Endometrial microvascular endothelial cells (primary cell): Measurements from ENCODE around the gene GPR156. TPM values are rescaled to one million over a fixed set of nuclear protein-coding genes. Genes with fewer than 3 reads are reported as not detected.
"Not testable (repeated sequence)": the region's sequence is repeated elsewhere in the genome, so short reads cannot be mapped to it uniquely, and the experiment has no call there.

Experiments used
- in situ Hi-C: cut with HindIII; loops from 2 replicates; pipeline ENCODE4 v1.10.0; 2017; ENCODE audit warnings: low sequenced_read_pairs, low pct_unique_long_range_greater_than_20kb; ENCODE audit errors: inconsistent ontology term
- total RNA-seq: library from RNA; depleted of rRNA; stranded (reverse); fragments of >200 nt; gene quantifications from one replicate; pipeline ENCODE4 v1.2.3, GENCODE V29; 2015; ENCODE audit errors: inconsistent ontology term

The GPR156 gene
- total RNA-seq, 1 donor from 2014 or later, result not detected

- in situ Hi-C loops, result no loop called here
Measured at GRCh38 chr3:120171134-120171873, 113.7 kb downstream of the GPR156 start.

DNA sequence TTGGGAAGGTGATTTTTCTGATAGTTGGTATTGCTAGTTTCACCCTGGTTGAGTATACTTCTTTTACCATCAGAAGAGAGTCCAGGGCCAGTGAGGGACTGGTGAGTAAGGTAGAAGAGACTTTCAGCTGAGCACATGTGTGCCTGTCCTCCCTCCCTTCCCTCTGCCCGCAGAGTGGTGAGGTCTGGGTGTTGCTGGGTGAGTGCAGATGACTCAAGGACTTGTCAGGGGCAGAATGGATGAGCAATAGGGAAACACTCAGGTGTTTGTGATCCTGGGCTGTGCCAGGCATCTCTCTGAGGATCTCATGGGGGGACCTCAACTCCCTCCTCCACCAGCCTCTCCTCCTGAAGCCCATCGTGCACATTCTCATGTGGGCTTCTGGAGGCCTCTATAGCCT, 114.8 kb downstream of the GPR156 start:
- in situ Hi-C loops, result no loop called here

- in situ Hi-C loops, result no loop called here
Measured at GRCh38 chr3:120169407-120169806, 115.6 kb downstream of the GPR156 start.

GRCh38 chr3:120168611-120169010, 116.4 kb downstream of the GPR156 start:
- in situ Hi-C loops, result no loop called here

GRCh38 chr3:120168038-120168437, 117.0 kb downstream of the GPR156 start:
- in situ Hi-C loops, result no loop called here

GRCh38 chr3:120167488-120167887, 117.5 kb downstream of the GPR156 start:
- in situ Hi-C loops, result no loop called here

DNA sequence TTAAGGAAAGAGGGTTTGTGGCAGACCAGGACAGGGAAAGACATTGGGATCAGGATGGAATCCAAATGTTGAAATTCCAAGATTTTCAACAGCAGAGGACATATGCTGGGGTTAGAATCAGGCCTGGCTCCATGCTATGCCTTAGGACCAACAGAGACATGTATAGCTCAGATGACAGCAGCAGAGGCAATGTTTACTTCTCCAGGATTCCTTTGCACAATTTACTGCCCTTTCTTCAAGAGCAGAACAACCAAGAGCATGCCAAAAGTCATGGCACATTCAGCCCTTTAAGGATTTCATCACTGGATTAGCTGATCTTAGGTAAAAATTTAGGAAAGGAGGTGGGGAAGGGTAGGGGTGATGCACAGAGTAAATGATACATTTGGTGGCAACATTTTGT, 121.2 kb downstream of the GPR156 start:
- in situ Hi-C loops, result no loop called here

GRCh38 chr3:120163026-120163425, 122.0 kb downstream of the GPR156 start:
- in situ Hi-C loops, result no loop called here

- in situ Hi-C loops, result no loop called here
Measured at GRCh38 chr3:120162400-120162799, 122.6 kb downstream of the GPR156 start.

DNA sequence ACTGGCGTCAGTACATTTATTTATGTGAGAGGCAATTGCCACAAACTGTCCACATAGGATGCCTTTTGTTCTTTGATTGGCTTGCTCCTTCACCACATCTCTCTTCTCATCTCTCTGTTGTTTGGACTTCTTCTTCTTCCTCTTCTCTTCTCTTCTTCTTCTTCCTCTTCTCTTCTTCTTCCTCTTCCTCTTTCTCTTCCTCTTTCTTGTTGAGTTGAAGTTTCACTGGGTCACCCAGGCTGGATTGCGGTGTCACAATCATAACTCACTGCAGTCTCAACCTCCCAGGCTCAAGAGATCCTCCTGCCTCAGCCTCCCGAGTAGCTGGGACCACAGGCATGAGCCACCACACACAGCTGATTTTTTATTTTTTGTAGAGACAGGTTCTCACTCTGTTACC, 123.1 kb downstream of the GPR156 start:
- in situ Hi-C loops, result no loop called here

DNA sequence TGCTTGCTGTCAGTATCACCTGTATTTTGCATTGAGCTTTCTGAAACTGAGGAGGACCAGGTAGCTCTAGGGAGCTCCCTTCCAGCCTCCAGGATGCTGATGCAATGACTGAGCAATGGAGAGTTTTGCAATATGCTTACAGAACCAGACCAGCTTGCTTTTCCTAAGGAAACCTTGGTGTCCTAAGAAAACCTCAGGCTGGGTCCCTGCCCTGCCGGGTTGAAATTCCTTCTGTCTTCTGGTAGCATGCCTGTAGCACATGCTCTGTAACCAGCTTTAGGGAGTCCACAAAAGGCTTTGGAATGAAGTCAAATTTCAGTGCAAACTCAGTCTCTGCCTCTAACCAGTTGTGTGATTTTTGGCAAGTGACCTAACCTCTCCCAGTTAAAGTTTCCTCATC, 125.0 kb downstream of the GPR156 start:
- in situ Hi-C loops, result no loop called here

GRCh38 chr3:120157681-120158080, 127.3 kb downstream of the GPR156 start:
- in situ Hi-C loops, result no loop called here

DNA sequence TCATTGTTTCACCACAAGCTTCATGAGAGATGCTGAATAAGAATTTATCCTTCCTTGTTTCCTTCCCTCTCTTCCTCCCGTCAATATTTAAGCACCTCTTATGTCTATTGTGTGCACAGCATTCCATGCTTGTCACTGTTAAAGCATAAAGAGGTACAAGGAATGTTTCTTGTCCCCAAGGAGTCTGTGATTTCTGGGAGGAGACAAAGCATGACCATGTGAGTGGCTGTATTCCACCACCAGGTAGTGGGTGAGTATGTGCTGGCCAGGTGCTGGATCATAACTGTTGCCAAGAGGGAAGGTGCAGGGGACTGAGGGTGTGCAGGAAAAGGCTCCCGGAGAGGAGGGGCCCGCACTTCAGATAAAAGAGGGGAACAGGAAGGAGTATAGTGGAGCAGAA, 127.9 kb downstream of the GPR156 start:
- in situ Hi-C loops, result no loop called here

DNA sequence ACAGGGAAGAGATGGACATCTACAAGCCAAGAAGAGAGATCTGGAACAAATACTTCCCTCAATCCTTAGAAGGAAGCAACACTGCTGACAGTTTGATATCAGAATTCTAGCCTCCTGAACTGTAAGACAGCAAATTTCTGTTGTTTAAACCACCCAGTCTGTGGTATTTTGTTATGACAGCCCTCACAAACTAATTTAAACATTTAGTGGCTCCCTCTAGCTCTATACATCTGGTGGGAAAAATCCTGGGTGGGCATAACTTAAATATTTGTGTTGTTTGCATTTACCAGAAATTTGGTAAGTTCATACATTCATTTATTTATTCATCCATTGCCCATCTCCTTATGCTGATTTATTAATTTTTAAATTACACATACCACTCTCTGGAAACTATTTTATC, 128.3 kb downstream of the GPR156 start:
- in situ Hi-C loops, result no loop called here

DNA sequence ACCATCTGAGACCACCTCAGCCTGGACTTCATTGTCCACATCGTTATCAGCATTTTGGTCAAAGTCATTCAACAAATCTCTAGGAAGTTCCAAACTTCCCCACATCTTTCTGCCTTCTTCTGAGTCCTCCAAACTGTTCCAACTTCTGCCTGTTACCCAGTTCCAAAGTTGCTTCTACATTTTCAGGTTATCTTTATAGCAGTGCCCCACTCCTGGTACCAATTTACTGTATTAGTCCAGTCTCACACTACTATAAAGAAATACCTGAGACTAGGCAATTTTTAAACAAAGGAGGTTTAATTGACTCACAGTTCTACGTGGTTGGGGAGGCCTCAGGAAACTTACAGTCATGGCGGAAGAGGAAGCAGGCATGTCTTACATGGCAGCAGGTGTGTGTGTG, 129.3 kb downstream of the GPR156 start:
- in situ Hi-C loops, result not testable (repeated sequence)

GRCh38 chr3:120155108-120155507, 129.9 kb downstream of the GPR156 start:
- in situ Hi-C loops, result no loop called here

- in situ Hi-C loops, result no loop called here
Measured at GRCh38 chr3:120153294-120153693, 131.7 kb downstream of the GPR156 start.

GRCh38 chr3:120151791-120152190, 133.2 kb downstream of the GPR156 start:
- in situ Hi-C loops, result no loop called here

GRCh38 chr3:120148187-120148949, 136.7 kb downstream of the GPR156 start:
- in situ Hi-C loops, result no loop called here

- in situ Hi-C loops, result no loop called here
Measured at GRCh38 chr3:120147072-120147871, 137.8 kb downstream of the GPR156 start.
